ENCODE data around the gene MRPL28.
A peak's percentile ranks its signal among the peaks of the same experiment; 100 is the strongest.
"Not testable (repeated sequence)": the region's sequence is repeated elsewhere in the genome, so short reads cannot be mapped to it uniquely, and the experiment has no call there.

MRPL28 gene

DNA sequence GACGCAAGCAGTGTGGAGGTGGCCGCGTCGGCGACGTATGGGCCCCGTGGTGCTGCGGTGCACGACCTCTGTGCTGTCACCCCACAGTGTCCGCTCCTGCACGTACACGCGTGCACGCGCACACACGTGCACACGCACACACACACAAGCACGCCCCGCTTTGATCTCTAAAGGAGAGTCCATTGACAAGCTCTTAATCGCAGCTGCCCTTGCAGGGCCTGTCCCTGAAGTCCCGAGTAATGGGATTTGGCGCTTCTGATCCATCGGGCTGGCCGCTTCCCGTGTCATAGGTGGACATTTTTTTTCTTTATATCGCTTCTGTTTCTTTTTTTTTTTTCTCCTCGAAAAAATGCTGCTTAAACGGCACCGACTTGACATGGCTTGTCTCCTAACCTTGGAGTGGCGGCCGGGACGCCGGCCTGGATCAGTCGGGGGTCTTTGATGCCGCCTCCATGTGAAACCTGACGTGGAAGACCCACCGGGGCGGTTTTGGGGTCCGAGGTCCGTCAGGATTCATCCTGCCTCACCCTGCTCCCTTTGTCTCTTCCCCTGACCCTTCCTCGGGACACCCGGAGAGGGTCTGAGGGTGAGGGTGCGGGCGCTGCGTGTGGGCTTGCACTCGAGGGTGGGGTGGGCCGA lies 9.5 kb downstream of the MRPL28 start:
- no peak for DNase-seq

DNA sequence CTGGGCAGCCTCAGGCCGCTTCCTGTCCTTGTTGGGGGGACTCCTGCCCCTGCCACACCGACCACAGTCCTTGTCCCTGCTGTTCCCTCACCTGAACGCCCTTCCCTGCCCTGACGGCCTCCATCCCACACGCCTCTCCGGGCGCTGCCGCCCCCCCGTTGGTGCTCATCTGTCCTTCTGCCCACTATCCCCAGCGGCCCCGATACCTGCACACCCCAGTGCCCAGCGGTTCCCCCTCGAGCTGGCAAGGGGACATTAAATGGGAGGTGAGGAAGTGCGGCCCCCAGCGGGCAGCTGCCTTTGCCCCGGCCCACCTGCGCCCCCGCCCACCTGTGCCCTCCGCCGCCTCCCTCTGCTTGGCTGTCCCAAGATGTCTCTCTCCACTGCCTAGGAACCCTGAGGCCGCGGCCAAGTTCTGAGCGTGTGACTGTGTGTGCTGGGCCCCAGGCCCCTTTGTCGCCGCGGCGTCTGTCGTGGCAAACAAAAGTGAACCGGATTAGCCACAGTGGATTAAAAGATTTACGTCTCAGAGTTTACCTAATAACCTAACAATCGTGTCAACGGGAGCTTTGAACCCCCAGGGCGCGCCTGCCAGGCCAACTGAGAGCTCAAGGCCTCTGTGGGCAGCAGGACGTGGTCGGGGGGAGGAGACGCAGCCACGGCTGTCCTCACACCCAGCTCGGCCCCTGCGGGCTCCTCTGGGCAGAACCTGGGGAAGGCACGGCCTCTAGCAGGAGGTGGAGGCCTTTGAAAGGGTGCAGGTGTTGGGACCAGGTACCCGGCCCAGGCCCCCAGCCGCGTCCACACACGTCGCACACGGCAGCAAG lies 10.3 kb downstream of the MRPL28 start:
- DNase-seq = no peak

DNA sequence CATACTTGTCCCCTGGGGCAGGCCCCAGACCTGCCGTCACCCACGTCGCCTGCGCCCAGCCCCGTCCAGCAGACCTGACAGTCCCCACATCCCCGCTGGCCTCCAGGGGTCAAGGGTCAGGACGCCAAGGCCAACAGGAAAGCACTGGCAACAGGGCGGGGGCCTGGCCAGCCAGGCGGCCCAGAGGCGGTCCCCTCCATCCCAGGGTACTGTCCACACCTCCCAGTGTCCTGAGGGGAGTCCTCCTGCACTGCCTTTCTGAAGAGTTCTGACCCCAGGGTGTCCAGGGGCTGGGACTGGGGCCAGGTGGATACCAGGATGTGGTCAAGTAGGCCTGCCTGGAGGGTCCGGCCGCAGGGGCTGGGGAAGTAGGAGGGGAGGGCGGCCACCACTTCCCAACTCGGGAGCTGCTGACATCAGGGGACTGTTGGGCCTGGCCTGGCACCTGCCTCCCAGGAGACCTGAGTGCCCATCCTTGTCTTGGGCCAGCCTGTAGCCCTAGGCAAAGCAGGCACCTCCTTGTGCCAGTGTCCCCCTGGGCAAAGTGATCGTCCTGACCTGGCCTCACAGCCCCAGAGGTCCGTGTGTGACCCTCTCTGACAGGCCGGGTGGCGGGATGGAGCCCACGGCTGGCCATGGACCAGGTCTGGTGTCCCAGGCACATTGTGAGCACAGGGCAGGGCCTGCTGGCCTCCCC lies 11.1 kb downstream of the MRPL28 start:
- DNase-seq = no peak

DNA sequence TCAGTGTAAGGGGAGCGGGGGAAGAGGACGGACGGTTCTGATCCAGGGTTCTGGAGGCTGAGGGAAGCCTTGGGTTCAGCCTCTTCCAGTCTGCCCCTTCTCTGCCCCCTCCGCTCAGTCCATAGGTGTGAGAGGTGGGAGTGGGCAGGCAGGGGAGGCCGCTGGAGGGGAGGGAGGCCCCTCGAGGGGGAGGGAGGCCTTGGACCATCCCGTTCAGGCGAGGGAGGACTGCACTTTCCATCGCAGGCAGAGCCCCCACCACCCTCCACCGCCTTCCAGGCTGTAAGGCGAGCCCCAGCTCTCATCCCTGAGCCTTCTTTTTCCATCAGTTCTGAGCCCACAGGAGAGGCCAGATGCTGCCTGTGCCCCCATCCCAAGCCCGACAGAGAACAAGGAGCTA lies 13.6 kb downstream of the MRPL28 start:
- no peak for DNase-seq

DNA sequence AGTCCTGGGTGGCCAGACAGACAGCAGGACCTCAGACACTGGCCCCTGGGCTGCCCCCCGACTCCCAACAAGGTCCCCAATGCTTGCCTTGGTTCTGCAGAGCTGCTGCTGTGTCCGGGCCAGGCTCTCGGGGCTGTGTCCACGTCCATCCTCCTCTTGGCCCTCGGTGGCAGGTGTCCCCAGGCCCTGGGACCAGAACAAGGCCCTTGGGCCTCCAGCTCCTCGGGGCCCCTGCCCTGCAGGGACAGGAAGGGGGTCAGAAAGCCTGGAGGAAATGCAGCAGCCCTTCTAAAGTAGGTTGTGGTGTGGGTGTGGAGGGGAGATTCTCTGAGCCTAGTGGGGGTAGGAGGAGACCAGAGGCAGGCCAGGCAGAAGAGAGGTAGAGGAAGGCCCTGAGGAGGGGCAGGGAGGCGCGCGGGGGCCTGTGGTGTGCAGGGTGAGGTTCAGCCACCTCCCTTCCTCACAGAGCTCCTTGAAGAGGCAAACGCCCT lies 15.3 kb downstream of the MRPL28 start:
- DNase-seq = no peak

DNA sequence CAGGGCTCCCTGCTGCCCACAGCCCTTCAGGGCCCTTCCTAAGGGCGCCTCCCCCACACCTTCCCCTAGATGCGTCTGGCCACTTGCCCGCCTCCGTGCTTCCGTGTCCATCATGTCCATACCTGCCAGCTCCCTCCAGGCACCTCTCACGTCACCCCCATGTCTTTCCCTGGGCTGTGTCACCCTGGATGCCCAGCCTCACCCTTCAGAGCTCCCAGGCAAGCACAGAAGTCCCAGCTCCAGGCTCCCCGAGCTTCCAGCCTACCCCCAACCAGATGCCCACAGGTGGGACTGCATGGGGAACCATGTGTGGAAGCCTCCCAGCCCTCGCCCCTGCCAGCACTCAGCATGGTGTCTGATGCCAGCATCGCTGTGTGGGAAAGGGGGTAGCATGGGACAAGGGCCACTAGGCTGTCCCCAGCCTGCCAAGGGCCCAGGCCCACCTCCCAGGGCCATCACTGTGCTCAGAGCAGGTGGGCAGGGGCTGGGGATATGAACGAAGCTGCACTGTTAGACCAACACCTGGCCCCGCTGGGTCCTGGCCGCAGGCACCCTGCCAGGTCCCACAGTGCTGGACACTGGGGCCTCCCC lies 16.0 kb downstream of the MRPL28 start:
- no peak for DNase-seq

DNA sequence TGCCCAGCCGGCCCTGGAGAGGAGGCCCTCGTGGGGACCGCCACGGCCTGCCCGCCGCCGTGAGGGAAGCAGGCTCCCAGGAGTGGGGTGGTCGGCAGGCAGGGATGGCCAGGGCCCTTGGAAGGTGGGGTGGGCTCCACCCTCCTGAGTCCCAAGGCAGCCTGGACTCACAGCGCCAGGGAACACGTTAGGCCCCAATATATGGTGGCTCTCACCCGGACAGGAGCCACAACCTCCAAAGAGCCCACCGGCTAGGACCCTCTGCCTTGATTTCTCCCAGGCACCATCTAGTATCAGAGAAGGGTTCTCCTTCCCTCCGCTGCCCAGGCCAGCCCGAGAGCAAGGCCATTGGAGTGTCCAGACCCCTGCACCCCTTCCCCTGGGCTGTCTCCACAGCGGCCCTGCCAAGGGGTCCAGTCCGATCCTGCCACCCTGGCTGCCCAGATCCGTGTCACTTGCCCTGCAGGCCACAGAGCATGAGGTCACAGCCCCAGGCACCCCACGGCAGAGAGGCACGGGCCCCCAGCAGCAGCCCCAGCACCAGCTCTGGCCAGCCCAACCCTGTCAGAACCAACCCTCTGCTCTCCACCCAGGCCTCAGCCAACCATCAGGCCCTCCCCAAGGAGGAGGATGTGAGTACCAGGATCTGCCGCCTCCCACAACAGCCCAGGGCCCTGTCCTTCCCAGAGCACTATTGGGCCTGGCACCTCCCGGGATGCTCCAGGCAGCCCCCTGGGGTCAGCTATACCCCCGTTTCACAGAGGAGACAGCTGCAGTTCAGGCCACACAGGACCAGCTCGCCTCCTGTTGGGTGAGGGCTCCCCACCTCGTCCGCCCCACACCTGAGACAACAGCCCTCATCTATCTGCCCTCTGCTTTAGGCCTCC lies 16.7 kb downstream of the MRPL28 start:
- no peak for DNase-seq

DNA sequence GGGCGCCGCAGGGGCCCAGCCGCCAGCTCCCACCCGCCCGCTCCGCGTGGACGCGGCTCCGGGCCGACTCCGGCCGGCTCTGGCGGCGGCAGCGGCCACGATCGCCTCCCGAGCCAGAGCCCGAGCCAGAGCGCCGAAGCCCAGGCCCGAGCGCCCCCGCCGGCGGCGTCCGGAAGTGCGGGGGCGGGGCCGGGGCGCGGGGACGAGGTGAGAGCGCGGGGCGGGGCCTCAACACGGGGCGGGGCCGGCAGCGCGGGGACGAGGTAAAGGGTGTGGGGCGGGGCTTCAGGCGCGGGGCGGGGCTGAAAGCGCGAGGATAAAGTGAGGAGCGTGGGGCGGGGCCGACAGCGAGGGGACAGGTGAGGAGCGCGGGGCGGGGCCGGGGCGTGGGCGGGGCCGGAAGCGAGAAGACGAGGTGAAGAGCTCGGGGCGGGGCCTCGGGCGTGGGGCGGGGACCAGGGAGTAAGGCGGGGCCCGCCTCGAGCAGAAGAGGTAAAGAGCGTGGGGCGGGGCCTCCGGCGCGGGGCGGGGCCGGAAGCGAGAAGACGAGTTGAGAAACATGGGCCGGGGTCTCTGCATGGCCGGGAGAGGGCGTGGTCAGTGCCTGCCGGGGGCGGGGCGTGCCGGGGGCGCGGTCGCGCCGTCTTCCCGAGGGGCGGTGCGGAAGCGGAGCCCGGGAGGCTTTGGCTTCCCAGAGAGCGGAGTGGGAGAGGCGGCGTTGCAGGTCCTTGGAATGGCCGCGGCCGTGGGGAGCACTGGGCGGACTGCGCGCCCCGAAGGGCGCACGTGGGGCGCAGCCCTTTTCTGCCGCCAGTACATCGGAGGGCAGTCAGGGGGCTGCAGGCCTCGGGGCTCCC lies 17.6 kb downstream of the MRPL28 start, which contains the start of gene AXIN1:
Gene AXIN1 (minus strand): TSS at position 177 of the 857 bp plus-strand sequence. CDS start 5,698 bp downstream, outside the sequence.
- DNase-seq = peak; percentile 55 to 99 (median 91)

DNA sequence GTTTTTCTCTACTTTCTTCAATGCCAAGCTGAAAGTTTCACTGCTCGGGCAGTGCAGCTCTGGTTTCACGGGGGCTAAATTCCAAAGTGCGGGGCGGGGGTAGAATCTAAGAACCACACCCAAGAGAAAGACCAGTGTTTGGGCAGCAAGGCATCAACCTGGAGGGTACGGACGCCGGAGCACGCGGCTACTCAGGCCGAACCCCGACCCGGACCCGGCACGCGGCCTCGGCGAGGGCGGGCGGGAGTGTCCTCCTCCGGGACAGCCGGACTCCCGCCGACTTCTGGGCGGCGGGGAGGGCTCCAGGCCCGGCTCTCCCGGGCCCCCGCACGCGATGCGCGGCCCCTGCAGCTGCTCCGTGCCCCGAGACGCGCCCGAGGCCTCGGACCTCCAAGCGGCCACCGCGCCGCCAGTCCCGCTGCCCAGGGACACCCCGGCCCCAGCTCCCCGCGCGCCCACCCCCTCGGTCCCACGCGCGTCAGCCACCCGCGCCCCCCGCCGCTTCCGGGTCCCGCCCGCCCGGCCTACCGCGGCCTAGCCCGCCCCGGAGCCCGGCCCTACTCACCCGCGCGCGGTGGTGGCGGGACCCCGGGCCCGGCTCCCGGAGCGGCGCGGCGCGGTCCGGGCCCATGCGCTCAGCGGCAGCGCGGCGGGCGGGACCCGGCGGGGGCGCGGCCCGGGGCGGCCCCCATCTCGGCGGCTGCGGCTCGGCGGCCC lies 18.4 kb downstream of the MRPL28 start:
- peak in 4 of 56 donors; percentile 8 to 40 (median 18) for DNase-seq

DNA sequence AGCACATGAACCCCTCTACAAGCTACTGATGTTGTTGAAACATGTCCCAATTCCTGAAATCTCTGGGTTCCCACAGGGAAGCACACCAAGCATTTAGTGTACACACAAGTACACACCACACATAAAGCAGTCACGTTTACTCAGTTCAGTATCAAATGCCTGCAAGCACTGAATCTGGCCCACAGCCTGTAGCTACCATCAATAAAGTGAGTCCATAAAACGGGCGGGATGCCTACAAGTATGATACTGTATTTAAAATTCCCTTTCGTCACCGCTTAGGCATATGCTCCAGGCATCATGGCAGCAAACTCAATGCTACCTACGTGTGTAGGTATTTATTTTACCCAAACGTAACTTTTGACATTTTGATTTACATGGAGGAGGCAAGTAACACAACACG lies 20.1 kb downstream of the MRPL28 start:
- no peak for DNase-seq

DNA sequence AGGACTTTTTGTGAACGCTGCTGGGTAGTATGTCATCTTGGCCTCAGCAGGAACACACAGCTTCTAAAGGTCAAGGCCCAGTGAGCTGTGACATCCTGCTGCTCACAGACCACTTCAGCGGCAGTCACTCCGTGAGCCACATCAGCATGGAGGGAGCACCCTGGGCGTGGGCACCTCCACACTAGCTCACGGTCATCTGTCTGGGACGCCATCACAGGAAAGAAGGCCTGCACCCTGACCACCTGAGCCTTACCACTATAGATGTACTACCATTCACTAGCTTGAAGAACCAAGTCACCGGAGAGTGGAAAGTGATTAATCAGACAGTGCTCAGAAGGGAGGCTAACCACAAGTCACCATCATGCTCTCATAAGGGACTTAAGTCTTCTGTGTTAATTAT lies 21.1 kb downstream of the MRPL28 start:
- DNase-seq = no peak

DNA sequence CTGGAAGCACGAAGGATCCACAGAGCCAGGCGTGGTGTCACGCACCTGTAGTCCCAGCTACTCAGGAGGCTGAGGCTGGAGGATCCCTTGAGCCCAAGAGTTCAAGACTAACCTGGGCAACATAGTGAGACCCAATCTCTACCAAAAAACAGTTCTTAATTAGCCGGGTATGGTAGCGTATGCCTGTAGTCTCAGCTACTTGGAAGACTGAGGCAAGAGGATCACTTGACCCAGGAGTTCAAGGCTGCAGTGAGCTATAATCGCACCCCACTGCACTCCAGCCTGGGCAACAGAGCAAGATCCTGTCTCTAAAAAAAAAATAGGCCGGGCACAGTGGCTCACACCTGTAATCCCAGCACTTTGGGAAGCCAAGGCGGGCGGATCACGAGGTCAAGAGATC lies 21.8 kb downstream of the MRPL28 start:
- DNase-seq = not testable (repeated sequence)

DNA sequence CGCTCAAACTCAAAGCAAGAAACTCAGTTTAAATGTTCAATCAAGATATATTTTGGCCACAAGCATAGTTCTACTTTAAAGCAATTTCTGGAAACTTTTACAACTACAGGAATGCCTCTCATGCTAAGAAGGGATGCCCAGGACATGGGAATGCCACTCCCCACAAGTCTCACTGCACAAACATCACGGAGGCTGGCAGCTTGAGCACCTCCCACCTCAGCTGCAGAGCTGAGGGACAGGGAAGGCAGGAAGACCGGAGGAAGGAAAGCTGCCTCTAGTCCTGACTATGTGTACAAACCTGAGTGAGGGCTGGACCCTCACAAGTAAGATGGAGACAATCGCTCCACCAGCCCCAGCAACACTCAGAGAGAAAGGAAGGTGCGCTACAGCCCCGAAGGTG lies 23.1 kb downstream of the MRPL28 start:
- no peak for DNase-seq

DNA sequence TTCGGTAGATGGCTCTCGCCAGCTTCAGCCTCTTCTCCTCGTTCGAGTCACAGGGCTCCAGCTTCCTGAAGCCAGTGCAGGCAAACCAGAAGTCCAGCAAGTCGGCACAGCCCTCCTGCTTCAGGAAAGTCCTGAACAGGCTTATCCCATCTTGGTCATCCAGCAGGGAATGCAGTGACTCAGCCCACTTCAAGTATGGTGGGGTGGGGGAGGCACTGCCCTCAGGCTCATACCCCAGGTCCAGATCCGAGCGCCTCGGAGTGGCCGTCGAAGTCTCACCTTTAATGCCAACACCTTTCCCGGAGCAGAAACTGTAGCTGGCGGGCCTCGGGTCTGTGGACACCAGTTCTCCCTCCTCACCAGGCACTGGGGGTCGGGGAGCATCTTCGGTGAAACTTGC lies 23.8 kb downstream of the MRPL28 start:
- no peak for DNase-seq

DNA sequence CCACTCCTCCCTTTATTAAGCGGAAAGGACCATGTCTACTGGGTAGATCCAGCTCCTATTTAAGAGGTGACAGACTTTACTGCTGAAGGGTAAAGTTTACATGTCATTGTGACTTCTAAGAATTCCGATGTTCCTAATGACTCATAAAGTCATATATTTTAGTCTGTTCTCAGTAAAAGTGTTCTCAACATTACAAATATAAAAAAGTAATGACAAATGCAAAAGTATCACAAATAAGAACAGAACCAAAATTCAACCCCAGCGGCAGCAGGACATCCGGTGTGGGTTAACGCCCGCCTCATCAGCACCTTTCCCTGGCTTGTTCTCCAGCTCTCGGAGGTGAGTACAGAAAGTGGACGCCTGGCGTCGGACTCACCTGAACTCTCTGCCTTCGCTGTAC lies 24.6 kb downstream of the MRPL28 start:
- DNase-seq = no peak

DNA sequence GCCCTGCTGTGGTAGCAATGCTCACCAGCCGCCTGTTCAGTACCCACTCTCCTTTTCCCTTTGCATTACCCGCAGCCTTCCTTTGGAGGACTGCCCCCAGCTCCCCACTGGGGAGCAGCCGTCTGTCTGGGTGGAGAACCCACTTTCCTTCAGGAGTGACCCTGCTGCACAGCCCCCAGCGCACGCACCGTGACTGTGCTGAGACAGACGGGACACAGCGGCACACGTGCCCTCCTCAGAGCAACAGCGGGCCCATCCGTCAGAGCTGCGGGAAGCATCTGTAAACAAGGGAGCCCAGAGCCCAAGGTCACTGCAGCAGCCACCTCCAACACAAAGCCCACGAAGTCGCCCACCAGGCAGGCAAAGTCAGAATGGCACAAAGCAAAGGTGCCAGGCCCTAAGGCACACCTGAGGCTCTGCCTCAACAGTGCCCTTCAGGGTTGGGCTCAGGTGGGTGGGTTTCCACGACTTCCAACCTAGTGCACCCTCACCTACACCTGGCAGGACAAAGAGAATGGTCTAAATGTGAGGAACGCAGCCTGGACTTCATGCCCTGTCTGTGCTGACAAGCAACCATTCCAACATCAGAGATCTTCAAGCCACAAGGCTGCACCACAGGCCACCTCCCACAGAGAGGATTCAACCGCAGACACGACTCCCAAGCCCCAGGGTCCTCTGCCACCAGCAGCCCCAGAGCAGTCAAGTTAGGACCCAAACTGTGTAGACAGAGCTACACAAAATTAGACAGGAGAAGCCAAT lies 27.7 kb downstream of the MRPL28 start:
- no peak for DNase-seq

DNA sequence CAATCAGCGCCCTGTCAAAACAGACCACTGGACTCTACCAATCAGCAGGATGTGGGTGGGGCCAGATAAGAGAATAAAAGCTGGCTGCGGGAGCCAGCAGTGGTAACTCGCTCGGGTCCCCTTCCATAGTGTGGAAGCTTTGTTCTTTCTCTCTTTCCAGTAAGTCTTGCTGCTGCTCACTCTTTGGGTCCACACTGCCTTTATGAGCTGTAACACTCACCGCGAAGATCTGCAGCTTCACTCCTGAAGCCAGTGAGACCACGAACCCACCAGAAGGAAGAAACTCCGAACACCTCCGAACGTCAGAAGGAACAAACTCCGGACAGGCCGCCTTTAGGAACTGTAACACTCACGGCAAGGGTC lies 28.4 kb downstream of the MRPL28 start:
- not testable (repeated sequence) for DNase-seq

Data from nucleus accumbens (tissue), 56 donors.